GM23338 (cell line): Measurements from ENCODE around the gene CPAMD8. TPM values are rescaled to one million over a fixed set of nuclear protein-coding genes. Genes with fewer than 3 reads are reported as not detected.

ENCODE experiments used
- ATAC-seq: fragments of 200-7000 bp; cut with Tn5 transposase; 3 replicates; pipeline ENCODE4 v1.9.1; 2020
- DNase-seq: peaks from one replicate; pipeline ENCODE4 v3.0.0-alpha.2; 2015; ENCODE audit warnings: low spot score
- H2AFZ ChIP-seq: fragments of 200-600 bp; sonication (generic); 2 replicates; pipeline ENCODE4 v1.8.0; 2016; ENCODE audit warnings: antibody characterized with exemption, mild to moderate bottlenecking, moderate library complexity
- H3F3A ChIP-seq: fragments of 200-600 bp; sonication (generic); replicated peaks from 2 replicates; pipeline ENCODE4 v1.8.0; 2017; ENCODE audit warnings: antibody characterized with exemption, mixed run types, low read depth
- H3K27ac ChIP-seq: fragments of 200-600 bp; sonication (generic); 2 replicates; pipeline ENCODE4 v1.6.1; 2016; ENCODE audit warnings: low read depth
- H3K27me3 ChIP-seq: fragments of 200-600 bp; sonication (generic); 2 replicates; pipeline ENCODE4 v1.8.0; 2016; ENCODE audit warnings: mild to moderate bottlenecking, mixed run types, moderate library complexity; ENCODE audit not compliant: insufficient read depth
- H3K36me3 ChIP-seq: fragments of 200-600 bp; sonication (generic); 2 replicates; pipeline ENCODE4 v1.8.0; 2016; ENCODE audit warnings: mild to moderate bottlenecking; ENCODE audit not compliant: insufficient read depth
- H3K4me1 ChIP-seq: fragments of 200-600 bp; sonication (generic); 2 replicates; pipeline ENCODE4 v1.8.0; 2016; ENCODE audit warnings: mild to moderate bottlenecking, moderate library complexity; ENCODE audit not compliant: insufficient read depth
- H3K4me2 ChIP-seq: fragments of 200-600 bp; sonication (generic); 2 replicates; pipeline ENCODE4 v1.7.1; 2017; ENCODE audit warnings: mixed run types
- H3K4me3 ChIP-seq: fragments of 200-600 bp; sonication (generic); 2 replicates; pipeline ENCODE4 v1.6.1; 2016; ENCODE audit warnings: mixed run types
- H3K79me2 ChIP-seq: fragments of 200-600 bp; sonication (generic); replicated peaks from 2 replicates; pipeline ENCODE4 v1.8.0; 2017; ENCODE audit warnings: mild to moderate bottlenecking; ENCODE audit not compliant: insufficient read depth
- H3K9me2 ChIP-seq: fragments of 200-600 bp; sonication (generic); 2 replicates; pipeline ENCODE4 v1.8.0; 2017; ENCODE audit not compliant: insufficient read depth
- H4K20me1 ChIP-seq: fragments of 200-600 bp; sonication (generic); replicated peaks from 2 replicates; pipeline ENCODE4 v1.8.0; 2017; ENCODE audit warnings: mild to moderate bottlenecking; ENCODE audit not compliant: insufficient read depth
- H3K27ac Mint-ChIP-seq: 2 replicates; pipeline ENCODE4 v1.8.0; 2020; ENCODE audit warnings: inconsistent platforms, mild to moderate bottlenecking, moderate library complexity, mixed read lengths
- H3K27me3 Mint-ChIP-seq: 3 replicates; pipeline ENCODE4 v1.8.0; 2022; ENCODE audit warnings: low read depth, mild to moderate bottlenecking, moderate library complexity, mixed read lengths, inconsistent platforms; ENCODE audit not compliant: insufficient read depth, poor library complexity
- H3K36me3 Mint-ChIP-seq: 3 replicates; pipeline ENCODE4 v1.8.0; 2021; ENCODE audit warnings: low read depth, mild to moderate bottlenecking, inconsistent platforms, moderate library complexity, mixed read lengths
- H3K4me1 Mint-ChIP-seq: 3 replicates; pipeline ENCODE4 v1.8.0; 2020; ENCODE audit warnings: mild to moderate bottlenecking, inconsistent platforms, mixed read lengths
- H3K4me3 Mint-ChIP-seq: 3 replicates; pipeline ENCODE4 v1.8.0; 2021; ENCODE audit warnings: moderate library complexity, mild to moderate bottlenecking, inconsistent platforms, mixed read lengths
- H3K9me3 Mint-ChIP-seq: 3 replicates; pipeline ENCODE4 v1.8.0; 2020; ENCODE audit warnings: moderate library complexity, mild to moderate bottlenecking, inconsistent platforms, mixed read lengths
- CREB1 ChIP-seq: fragments of 250-450 bp; sonication (Bioruptor Pico); IDR thresholded peaks from 2 replicates; pipeline ENCODE4 v1.5.0; 2020; ENCODE audit warnings: low read depth, mild to moderate bottlenecking, moderate library complexity
- EZH2 ChIP-seq: fragments of 200-600 bp; sonication (generic); IDR thresholded peaks from one replicate; pipeline ENCODE4 v1.8.0; 2017; ENCODE audit warnings: antibody characterized with exemption, mild to moderate bottlenecking, low read depth; ENCODE audit not compliant: unreplicated experiment
- EZH2phosphoT487 ChIP-seq: fragments of 200-600 bp; sonication (generic); IDR thresholded peaks from one replicate; pipeline ENCODE4 v1.8.1; 2018; ENCODE audit warnings: antibody characterized with exemption; ENCODE audit not compliant: unreplicated experiment
- JUNB ChIP-seq: IDR thresholded peaks from one replicate; pipeline ENCODE4 v1.6.1; 2016; ENCODE audit warnings: antibody characterized with exemption; ENCODE audit not compliant: unreplicated experiment
- NANOG ChIP-seq: IDR thresholded peaks from 2 replicates; pipeline ENCODE4 v1.6.1; 2016; ENCODE audit warnings: antibody characterized with exemption, borderline replicate concordance
- REST ChIP-seq: IDR thresholded peaks from one replicate; pipeline ENCODE4 v1.6.1; 2018; ENCODE audit warnings: antibody characterized with exemption; ENCODE audit not compliant: unreplicated experiment
- STAT1 ChIP-seq: IDR thresholded peaks from one replicate; pipeline ENCODE4 v1.6.1; 2016; ENCODE audit warnings: antibody characterized with exemption; ENCODE audit not compliant: unreplicated experiment
- ZNF114 ChIP-seq: fragments of 250-450 bp; sonication (Bioruptor Pico); IDR thresholded peaks from 2 replicates; pipeline ENCODE4 v1.5.0; 2020; ENCODE audit warnings: mild to moderate bottlenecking, moderate library complexity
- ZNF331 ChIP-seq: fragments of 250-450 bp; sonication (Bioruptor Pico); IDR thresholded peaks from 2 replicates; pipeline ENCODE4 v1.5.0; 2020; ENCODE audit warnings: low read depth, mild to moderate bottlenecking, moderate library complexity
- ZNF462 ChIP-seq: fragments of 250-450 bp; sonication (Bioruptor Pico); IDR thresholded peaks from 2 replicates; pipeline ENCODE4 v1.5.0; 2020; ENCODE audit warnings: mild to moderate bottlenecking, moderate library complexity
- polyA plus RNA-seq: library from polyadenylated mRNA; unstranded; fragments of >200 nt; fragmentation: Nextera tagmentation; extraction: Ambion mirVana; gene quantifications from 2 replicates; pipeline ENCODE4 v1.2.1, GENCODE V29; 2016
- total RNA-seq: library from RNA; depleted of rRNA; stranded (reverse); fragments of >200 nt; shearing (Covaris generic); gene quantifications from 2 replicates; pipeline ENCODE4 v1.2.3, GENCODE V29; 2014

CPAMD8 gene
- total and polyA plus RNA-seq, 2 experiments from 2014 or later: 4.4 to 11.8 TPM

GRCh38 chr19:16955161-16955560 lies 71.4 kb downstream of the CPAMD8 start:
- no peak overlapping the region for H3K27ac ChIP-seq
- H3K79me2 ChIP-seq: no peaks in the 10 kb centered on the region
- H3K4me3 Mint-ChIP-seq: no peak overlapping the region
- no peaks in the 10 kb centered on the region for H3K27me3 ChIP-seq
- TF ChIP-seq ZNF331 (CRISPR knock-in tag): no peak
- no peak for TF ChIP-seq ZNF462 (CRISPR knock-in tag)
- no peak for TF ChIP-seq ZNF114
- peaks cover 3% of the 10 kb centered on the region; the same call in 2 of the 3 replicates for H3K4me1 Mint-ChIP-seq
- no peaks in the 10 kb centered on the region for H3K9me2 ChIP-seq
- DNase-seq (no peak), ATAC-seq (no peak)
- no peak overlapping the region for H3K4me2 ChIP-seq
- no peak overlapping the region for H3K27ac Mint-ChIP-seq
- H3K4me1 ChIP-seq: no peaks in the 10 kb centered on the region
- H3K4me3 ChIP-seq: no peak overlapping the region
- H3K36me3 ChIP-seq: 0 out of 2 replicates have a peak, but pooled peaks cover 2% of the 10 kb centered on the region
- no peaks in the 10 kb centered on the region for H4K20me1 ChIP-seq
- peaks cover 11% of the 10 kb centered on the region; the same call in 1 of the 3 replicates for H3K36me3 Mint-ChIP-seq
- no peaks in the 10 kb centered on the region for H3F3A ChIP-seq
- no peaks in the 10 kb centered on the region for H3K9me3 Mint-ChIP-seq
- H3K27me3 Mint-ChIP-seq: peaks cover 2% of the 10 kb centered on the region
- no peak overlapping the region for H2AFZ ChIP-seq

- Histone ChIP-seq H3K79me2 (no peaks in the 10 kb centered on the region), H3F3A (no peaks in the 10 kb centered on the region), H3K27me3 (no peaks in the 10 kb centered on the region), H3K4me1 (no peaks in the 10 kb centered on the region), H2AFZ (no peak overlapping the region), H3K27ac (no peak overlapping the region), H3K4me2 (no peak overlapping the region), H3K9me2 (no peaks in the 10 kb centered on the region), H3K4me3 (no peak overlapping the region), H3K36me3 (no peaks in the 10 kb centered on the region), H4K20me1 (no peaks in the 10 kb centered on the region)
- Mint-ChIP-seq H3K27me3 (peaks cover 2% of the 10 kb centered on the region), H3K36me3 (peaks cover 5% of the 10 kb centered on the region), H3K9me3 (peaks cover 5% of the 10 kb centered on the region; the same call in 2 of the 3 replicates), H3K4me3 (no peak overlapping the region), H3K4me1 (no peaks in the 10 kb centered on the region; the same call in 2 of the 3 replicates), H3K27ac (no peak overlapping the region)
- DNase-seq (no peak), ATAC-seq (no peak)
- TF ChIP-seq STAT1 (no peak), NANOG (no peak), CREB1 (CRISPR knock-in tag) (no peak), ZNF114 (no peak), ZNF331 (CRISPR knock-in tag) (no peak), JUNB (no peak), EZH2 (no peak), REST (no peak), EZH2phosphoT487 (no peak)
Measured at GRCh38 chr19:16952046-16952445, 74.6 kb downstream of the CPAMD8 start.
